ENCODE measurements around the gene LIM2.

LIM2 gene

GRCh38 chr19:51339687-51340656, 47.8 kb downstream of the LIM2 start:
- DNase-seq (ENCODE audit: low read depth), result peak; percentile 96

GRCh38 chr19:51339313-51339686, 48.5 kb downstream of the LIM2 start:
- no peak for DNase-seq (ENCODE audit: low read depth)

GRCh38 chr19:51338563-51339312, 49.0 kb downstream of the LIM2 start:
- DNase-seq (ENCODE audit: low read depth), result peak; percentile 68

- DNase-seq (ENCODE audit: low read depth), result no peak
Observed at GRCh38 chr19:51337861-51338562, 49.8 kb downstream of the LIM2 start.

- no peak for DNase-seq (ENCODE audit: low read depth)
Observed at GRCh38 chr19:51337141-51337860, 50.5 kb downstream of the LIM2 start.

- no peak for DNase-seq (ENCODE audit: low read depth)
Observed at GRCh38 chr19:51333836-51334460, 53.8 kb downstream of the LIM2 start.

GRCh38 chr19:51331716-51332115, 56.1 kb downstream of the LIM2 start:
- DNase-seq (ENCODE audit: low read depth), result no peak

GRCh38 chr19:51331193-51331592, 56.6 kb downstream of the LIM2 start:
- no peak for DNase-seq (ENCODE audit: low read depth)

- no peak for DNase-seq (ENCODE audit: low read depth)
Observed at GRCh38 chr19:51330366-51330765, 57.4 kb downstream of the LIM2 start.
